AG10803 (cell line): ENCODE data around the gene WDR89.

Experiments
- DNase-seq: peaks from one replicate; pipeline ENCODE4 v3.0.0; 2010; ENCODE audit warnings: low read depth
- H3K4me3 ChIP-seq: 2 replicates; pipeline ENCODE4 v1.5.1; 2011; ENCODE audit warnings: mild to moderate bottlenecking, low read length, control low read depth
- CTCF ChIP-seq: conservative IDR thresholded peaks from 2 replicates; pipeline ENCODE4 v1.5.1; 2011; ENCODE audit warnings: mild to moderate bottlenecking, low read length, control low read depth, inconsistent platforms

Gene WDR89

GRCh38 chr14:63654346-63654745 lies 12.7 kb upstream of the WDR89 start:
- DNase-seq: peak; percentile 83
- no peak overlapping the region for H3K4me3 ChIP-seq
- no peak for TF ChIP-seq CTCF

GRCh38 chr14:63652406-63652805 lies 10.7 kb upstream of the WDR89 start:
- no peak overlapping the region for H3K4me3 ChIP-seq
- DNase-seq: no peak
- TF ChIP-seq CTCF: no peak

GRCh38 chr14:63650256-63650952 lies 8.7 kb upstream of the WDR89 start:
- peak; percentile 34 for DNase-seq
- TF ChIP-seq CTCF: no peak
- H3K4me3 ChIP-seq: no peak overlapping the region

GRCh38 chr14:63647696-63648410 lies 6.2 kb upstream of the WDR89 start:
- DNase-seq: peak; percentile 42
- no peak overlapping the region for H3K4me3 ChIP-seq
- no peak for TF ChIP-seq CTCF

- TF ChIP-seq CTCF: no peak
- no peak for DNase-seq
- no peak overlapping the region for H3K4me3 ChIP-seq
These were observed 3.1 kb upstream of the WDR89 start for GRCh38 chr14:63644741-63645140.

- DNase-seq: no peak
- H3K4me3 ChIP-seq: peak overlapping the region; percentile 69
- no peak for TF ChIP-seq CTCF
These were observed 1.1 kb upstream of the WDR89 start for GRCh38 chr14:63642656-63643382.
